NCI-H2196 treated with DMSO at 0.1 percent for 48 hours (cell line): ENCODE results near the gene COL18A1.

Experiments
- DNase-seq: peaks from one replicate; lab custom pipeline; 2025; ENCODE audit not compliant: unreplicated experiment; lab: John Stamatoyannopoulos, UW

The COL18A1 gene

DNA sequence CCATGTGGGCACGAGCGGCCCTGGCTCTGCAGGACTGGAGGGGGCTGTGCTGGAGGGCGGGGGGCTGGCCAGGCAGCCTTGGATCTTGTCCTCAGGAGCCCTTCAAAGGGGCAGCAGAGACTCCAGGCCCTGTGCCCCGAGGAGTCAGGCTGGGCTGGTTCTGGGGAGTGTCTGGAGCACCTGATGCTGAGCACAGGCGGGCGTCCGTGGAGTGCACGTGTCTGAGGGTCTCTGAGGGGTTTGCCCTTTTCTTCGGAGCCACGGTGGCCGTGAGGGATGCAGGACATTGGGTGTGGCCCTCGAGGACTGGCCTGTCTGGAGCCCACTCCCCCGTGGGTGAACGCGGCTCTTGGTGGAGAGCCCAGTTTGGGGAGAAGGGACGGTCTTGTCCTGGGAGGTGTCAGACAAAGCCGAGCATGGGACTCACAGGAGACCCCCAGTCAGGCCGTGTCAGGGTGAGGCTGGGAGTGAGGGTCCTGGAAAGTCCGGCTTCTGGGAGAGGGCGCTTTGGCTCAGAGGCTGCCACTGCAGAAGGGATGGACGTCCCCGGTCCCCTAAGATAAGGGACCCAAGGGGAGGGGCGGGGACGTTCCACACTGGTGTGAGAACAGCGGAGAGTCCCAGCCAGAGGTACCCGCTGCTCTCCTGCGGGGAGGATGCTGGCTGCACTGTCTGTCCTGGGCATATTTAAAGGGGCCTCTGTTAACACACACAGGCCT lies 60.8 kb downstream of the COL18A1 start:
- no peak for DNase-seq

DNA sequence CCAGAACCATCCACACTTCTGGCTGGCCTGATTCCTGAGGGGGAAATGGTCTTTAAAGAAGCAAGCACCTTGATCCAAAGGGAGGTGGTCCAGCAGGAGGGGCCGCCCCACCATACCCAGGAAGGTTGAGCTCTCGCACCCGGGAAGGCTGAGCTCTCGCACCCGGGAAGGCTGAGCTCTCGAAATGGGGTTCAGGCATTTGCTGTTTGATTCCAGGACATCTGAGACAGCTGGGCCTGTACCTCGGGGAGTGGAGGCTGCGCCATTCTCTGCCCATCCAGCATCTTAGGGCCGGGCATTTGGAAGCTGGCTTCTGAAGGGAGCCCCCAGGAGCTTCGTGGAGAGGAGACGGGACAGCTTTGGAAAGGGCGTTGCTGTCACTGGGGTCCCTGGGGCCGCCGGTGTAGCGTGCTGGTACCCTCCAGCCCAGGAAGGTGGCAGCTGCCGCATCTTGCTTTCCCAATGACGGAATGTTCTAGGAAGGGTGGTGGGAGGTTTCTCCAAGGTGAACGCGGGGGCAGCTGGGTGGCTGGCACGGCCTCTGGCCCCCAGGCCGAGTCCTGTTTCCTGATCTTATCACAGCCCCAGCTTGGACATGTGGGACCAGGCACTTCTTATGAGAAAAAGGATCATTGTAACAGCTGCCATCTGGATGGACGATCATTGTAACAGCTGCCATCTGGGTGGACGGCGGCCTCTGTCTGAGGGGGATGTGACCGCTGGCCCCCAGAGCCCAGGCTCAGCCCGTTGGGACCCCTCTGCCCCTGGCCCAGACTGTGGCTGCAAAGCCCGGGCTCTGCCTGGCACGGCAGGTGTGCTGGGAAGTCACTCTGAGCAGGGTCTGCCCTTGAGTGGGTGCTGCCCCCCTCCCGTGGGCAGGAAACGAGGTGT lies 61.6 kb downstream of the COL18A1 start:
- DNase-seq: no peak

DNA sequence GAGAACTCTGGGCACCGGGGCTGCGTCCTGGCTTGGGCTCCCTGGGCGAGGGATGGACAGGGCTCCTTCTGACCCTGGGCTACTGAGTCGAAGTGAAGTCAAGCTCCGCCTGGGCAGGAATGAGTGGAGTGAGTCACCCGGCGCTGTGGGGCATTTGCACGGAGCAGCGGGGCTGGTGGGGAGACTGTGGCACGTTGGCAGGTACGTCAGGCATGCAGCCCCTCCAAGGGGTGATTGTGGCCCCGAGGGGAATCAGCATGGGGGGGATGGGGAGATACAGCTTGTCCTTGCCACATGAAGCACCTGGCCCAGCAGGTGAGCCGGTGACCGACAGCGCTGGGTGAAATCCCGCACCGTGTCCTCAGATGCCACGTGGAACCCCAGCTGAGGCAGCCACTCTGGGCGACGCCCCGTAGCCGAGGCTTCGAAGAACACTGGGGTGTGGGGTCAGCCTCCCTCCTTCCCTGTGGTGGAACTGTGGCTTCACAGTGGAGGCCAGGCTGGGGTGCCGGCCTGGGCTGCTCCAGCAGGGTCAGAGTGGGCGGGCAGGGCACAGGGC lies 62.3 kb downstream of the COL18A1 start:
- DNase-seq: no peak

DNA sequence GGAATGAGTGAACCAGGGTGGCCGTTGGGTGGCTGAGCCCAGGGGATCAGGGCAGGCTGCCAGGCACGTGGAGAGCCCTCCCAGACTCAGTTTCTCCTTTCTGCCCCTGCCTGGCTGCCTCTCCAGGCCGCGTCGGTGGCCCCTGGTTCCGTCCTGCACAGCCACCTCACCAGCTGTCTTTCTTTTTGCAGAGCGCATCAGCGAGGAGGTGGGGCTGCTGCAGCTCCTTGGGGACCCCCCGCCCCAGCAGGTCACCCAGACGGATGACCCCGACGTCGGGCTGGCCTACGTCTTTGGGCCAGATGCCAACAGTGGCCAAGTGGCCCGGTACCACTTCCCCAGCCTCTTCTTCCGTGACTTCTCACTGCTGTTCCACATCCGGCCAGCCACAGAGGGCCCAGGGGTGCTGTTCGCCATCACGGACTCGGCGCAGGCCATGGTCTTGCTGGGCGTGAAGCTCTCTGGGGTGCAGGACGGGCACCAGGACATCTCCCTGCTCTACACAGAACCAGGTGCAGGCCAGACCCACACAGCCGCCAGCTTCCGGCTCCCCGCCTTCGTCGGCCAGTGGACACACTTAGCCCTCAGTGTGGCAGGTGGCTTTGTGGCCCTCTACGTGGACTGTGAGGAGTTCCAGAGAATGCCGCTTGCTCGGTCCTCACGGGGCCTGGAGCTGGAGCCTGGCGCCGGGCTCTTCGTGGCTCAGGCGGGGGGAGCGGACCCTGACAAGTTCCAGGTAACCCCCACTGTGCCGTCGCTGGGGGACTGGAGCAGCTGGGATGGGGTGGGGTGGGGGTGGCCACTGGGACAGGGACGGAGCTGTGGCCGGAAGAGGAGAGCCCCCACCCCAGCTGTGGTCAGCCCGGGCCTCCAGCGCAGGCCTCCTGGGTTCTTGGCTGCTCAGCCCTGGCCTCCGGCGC lies 63.3 kb downstream of the COL18A1 start:
- no peak for DNase-seq

- DNase-seq: no peak
These were observed 64.0 kb downstream of the COL18A1 start for GRCh38 chr21:45468971-45469272.

GRCh38 chr21:45469273-45470086 lies 64.5 kb downstream of the COL18A1 start:
- no peak for DNase-seq

DNA sequence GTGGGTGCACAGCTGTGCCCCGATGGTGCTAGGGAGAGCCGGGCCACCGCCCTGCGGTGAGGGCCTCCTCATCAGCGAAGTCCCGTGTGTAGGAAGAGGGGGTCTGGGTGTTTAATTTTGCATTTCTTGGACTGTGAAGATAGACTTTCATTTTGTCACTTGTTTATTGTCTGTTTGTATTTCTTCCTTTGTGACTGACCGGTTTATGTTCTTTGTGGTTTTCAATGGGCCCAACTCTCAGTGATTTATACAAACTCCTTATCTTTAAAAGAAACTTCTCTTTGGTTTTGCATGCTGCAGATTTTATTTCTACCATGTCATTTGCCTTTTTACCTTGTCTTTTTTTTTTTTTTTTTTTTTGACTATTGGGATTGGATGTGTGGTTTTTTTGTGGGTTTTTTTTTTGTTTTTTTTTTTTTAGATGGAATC lies 65.1 kb downstream of the COL18A1 start:
- no peak for DNase-seq

DNA sequence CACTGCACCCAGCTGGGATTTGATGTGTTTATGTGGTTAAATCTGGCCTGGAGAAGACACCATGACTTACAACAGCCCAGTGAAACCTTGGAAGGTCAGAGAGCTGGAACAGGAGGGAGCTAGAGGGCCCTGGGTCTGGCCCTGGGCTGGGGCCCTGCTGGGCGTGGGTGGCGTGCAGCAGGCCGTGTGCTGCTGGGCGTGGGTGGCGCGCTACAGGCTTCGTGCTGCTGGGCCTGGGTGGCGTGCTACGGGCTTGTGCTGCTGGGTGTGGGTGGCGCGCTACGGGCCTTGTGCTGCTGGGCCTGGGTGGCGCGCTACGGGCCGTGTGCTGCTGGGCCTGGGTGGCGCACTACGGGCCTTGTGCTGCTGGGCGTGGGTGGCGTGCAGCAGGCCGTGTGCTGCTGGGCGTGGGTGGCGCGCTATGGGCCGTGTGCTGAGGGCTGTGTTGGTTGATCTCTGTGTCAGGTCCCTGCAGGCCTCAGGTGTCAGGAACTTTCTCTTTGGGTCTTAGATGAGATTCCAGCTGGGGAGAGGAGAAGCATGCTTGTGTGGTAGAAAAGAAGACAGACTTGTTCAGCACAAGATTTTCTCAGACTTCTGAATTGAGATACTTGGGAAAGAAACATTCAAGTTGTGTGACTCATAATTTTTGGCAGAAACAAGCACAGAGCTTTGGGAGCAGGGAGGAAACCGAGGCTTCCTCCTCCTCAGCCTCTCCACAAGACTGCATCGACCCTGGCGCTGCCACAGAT lies 66.0 kb downstream of the COL18A1 start:
- no peak for DNase-seq

DNA sequence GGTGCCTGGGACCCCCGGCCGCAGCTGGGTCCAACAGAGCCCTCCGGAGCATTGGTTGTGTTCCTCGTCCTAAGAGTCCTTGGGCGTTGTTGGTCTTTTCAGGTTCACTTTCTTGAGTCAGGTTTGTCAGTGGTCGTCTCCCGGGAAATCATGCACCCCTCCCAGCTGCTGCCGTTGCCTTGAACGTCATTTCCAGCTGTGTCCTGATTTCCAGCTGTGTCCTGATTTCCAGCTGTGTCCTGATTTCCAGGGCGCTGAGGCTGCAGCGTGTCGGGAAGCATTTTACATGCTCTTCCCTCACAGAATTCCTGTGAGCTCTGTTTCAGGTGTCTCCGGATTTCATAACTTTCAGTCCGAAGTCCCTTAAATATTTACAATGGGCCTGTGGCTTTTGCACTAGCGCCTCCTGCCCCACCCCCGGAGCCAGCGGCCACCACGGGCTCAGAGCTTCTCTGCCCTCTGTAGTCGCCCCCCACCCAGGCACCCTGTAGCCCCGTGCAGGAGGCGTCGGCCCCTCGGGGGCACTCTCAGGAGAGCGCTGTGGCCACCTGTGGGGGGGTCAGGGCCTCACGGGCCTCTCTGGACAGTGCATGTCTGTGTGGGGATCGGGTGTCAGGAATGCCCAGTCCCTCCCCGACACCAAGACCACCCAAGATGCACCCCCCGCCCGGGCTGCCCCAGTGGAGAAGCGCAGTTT lies 66.7 kb downstream of the COL18A1 start:
- DNase-seq: no peak

DNA sequence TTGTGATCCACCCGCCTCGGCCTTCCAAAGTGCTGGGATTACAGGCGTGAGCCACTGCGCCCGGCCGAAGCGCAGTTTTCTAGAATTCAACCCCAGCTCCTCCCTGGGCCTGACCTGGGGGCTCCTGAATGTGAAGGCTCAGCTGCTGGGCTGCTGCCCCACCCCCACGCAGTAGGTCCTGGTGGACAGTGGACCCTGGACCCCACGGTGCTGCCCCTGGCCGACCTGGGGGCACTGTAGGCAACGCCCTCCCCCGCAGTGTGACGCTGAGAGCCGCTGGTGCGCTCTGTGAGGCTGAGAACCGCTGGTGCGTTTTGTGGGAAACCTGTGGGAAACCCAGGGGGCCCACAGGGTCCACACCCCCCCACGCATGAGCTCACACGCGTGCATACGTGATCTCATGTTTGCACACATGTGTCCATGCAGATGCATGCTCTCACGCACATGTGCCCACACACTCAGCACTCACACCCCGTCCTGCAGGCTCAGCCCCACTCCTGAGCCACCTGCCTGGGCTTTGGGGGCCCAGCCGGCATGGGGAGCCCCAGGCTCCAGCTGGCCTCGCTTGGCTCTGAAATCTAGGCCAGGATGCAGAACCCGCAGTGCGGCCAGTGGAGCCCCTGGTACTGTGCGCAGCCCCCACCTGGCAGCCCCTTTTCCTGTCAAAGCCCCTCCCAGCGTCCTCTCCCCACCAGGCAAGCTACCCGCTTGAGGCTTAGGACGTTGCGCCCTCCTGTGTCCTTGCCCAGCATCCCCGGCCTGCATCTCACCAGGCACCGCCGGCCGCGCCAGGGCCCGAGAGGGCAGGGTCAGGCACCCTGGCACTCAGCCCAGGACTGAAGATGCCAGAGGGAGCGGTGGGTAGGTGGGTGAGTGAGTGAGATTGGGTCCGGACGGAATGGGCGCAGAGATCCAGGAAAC lies 67.7 kb downstream of the COL18A1 start:
- no peak for DNase-seq

DNA sequence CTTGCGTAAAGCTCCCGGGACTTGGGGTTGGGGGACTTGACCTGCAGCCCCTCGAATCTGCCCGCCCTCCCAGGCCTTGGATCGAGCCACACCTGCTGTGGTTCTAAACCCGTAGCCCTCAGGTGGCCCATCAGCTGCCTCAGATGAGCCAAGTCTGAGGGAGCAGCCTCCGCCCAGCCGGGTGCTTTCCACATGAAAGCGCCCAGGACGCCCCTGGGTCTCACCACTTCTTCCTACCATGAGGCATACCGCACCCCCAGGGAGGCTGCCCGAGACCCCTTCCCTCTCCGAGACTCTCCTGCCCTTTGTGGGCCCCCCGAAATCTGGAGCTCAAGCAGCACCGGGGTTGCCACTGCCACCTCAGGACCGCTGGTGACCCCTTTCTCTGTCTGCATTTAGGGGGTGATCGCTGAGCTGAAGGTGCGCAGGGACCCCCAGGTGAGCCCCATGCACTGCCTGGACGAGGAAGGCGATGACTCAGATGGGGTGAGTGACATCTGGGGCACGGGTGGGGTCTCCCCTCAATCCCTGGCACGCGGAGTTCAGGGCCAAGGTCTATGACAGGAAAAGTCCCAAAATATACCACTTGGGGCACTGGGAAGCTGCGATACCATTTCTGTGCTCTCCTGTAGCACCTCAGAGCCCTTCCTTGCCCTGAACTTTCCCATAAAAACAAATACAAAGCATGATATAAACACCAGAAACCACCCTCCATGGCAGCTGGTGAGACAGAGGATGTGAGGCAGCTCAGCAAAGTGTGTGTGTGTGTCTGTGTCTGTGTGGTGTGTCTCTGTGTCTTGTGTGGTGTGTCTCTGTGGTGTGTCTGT lies 68.7 kb downstream of the COL18A1 start:
- no peak for DNase-seq

- DNase-seq: no peak
These were observed 69.5 kb downstream of the COL18A1 start for GRCh38 chr21:45474323-45474950.

- no peak for DNase-seq
These were observed 70.2 kb downstream of the COL18A1 start for GRCh38 chr21:45475004-45475685.

DNA sequence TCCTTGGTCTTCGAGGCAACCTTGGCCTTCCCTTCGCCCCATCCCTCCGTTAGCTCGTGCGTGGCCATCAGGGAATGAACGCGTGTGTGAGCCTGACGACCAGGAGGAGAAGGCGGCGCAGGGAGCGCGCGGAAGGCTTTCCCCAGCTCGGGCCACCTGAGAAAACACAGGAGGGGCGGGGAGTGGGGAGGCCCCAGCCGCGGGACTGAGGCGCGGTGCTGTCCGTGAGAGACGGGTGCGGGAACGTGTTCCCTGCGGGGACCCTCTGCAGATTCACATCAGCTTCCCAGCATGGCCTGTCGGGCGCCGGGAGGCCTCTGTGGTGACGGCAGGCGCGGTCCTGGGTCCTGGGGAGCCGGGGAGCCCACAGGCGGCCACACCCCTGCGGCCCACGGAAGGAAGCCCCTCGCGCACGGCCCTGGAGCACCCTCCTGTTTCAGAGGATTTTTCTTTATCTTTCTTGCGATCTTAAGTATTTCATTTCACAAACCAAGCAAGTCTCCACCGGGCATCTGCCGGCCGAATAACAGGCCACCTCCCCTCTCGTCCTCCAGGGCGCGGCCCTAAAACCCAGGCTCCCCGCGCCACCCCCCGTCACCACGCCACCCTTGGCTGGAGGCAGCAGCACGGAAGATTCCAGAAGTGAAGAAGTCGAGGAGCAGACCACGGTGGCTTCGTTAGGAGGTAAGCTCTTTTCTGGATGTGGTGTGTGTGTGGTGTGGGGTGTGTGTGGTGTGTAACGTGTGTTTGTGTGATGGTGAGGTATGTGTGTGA lies 71.0 kb downstream of the COL18A1 start:
- no peak for DNase-seq

DNA sequence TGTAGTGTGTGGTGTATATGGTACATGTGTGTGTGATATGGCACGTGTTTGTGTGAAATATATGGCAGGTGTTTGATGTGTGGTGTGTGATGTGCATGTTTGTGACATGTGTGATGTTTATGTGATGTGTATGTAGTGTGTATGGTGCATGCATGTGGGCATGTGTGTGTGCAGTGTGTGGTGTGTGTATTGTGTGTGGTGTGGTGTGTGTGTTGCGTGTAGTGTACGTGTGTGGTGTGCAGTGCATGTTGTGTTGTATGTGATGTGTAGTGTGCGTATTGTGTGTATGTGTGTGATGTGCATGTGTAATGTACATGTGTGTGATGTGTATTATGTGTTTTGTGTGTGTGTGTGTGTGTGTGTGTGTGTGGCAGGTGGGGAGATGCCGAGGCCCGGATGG lies 71.6 kb downstream of the COL18A1 start:
- no peak for DNase-seq
